Neural crest cell (in vitro differentiated cells): ENCODE results near the gene SH2D4B. TPM values are rescaled to one million over a fixed set of nuclear protein-coding genes. Genes with fewer than 3 reads are reported as not detected.

ENCODE experiments used
- DNase-seq: peaks from one replicate; pipeline ENCODE4 v3.0.0; 2021; ENCODE audit warnings: low read depth, mixed read lengths, low spot score
- H3K27ac Mint-ChIP-seq: one replicate; pipeline ENCODE4 v1.8.0; 2021; ENCODE audit warnings: mild to moderate bottlenecking, mixed read lengths; ENCODE audit not compliant: unreplicated experiment
- H3K27me3 Mint-ChIP-seq: 2 replicates; pipeline ENCODE4 v1.8.0; 2021; ENCODE audit warnings: low read depth, mild to moderate bottlenecking, mixed read lengths
- H3K36me3 Mint-ChIP-seq: 2 replicates; pipeline ENCODE4 v1.8.0; 2021; ENCODE audit warnings: low read depth, mild to moderate bottlenecking, mixed read lengths
- H3K4me1 Mint-ChIP-seq: 2 replicates; pipeline ENCODE4 v1.8.0; 2021; ENCODE audit warnings: mixed read lengths
- H3K4me3 Mint-ChIP-seq: one replicate; pipeline ENCODE4 v1.8.0; 2021; ENCODE audit warnings: mild to moderate bottlenecking, mixed read lengths
- H3K9me3 Mint-ChIP-seq: 2 replicates; pipeline ENCODE4 v1.8.0; 2021; ENCODE audit warnings: mixed read lengths
- long read RNA-seq: library from polyadenylated mRNA; unstranded; transcript quantifications from one replicate; pipeline ENCODE4 v2.0.0, GENCODE V29; 2020
- total RNA-seq: library from RNA; stranded (reverse); gene quantifications from 2 replicates; pipeline ENCODE4 v1.2.1, GENCODE V29; 2021
- TF ChIP-seq, protein P1 (sequence below): fragments of 200-600 bp; sonication (generic); conservative IDR thresholded peaks from 2 replicates; pipeline ENCODE4 v1.5.0; 2021; ENCODE audit warnings: antibody characterized with exemption, mild to moderate bottlenecking

Gene SH2D4B
- 0.09 and 0.16 TPM in 2 replicates for total RNA-seq
- long read RNA-seq = 0 reads

DNA sequence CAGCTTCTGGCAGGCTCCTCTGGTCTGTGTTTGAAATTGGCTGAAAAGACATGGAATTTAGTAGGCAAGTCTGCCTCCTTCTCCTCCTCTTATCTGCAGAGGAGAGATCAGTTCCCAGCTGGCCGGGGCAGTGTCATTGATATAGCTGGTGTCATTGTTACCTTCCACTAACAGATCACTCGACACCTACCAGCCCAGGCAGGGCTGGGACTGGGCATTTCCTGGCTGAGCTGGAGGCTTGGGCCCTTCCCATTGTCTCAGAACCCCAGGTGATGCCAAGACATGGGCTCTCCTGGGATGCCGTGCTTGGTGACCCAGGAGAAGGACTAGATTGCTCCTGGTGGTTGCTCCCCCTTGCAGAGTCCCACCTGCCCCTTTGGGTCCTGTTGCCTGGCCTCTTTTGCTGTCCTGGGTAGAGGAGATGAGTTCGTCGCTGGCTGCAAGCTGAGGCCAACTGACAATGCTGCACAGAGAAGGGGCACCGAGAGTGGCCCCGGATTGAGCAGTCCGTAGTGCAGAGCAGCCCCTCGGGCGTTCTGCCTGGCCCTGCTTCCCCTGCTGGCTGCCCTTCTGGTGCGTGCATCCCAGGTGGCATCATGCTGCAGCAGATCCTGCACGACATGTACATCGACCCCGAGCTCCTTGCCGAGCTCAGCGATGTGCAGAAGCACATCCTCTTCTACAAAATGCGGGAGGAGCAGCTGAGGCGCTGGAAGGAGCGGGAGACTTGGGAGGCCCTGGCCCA lies at the start of gene SH2D4B:
Gene SH2D4B, plus strand, starts transcription at position 167 of the 745 bp plus-strand sequence. Its CDS starts 430 bp downstream, at position 597.
- H3K27me3 Mint-ChIP-seq = no peaks in the 10 kb centered on the region
- peaks cover 11% of the 10 kb centered on the region for H3K36me3 Mint-ChIP-seq
- no peaks in the 10 kb centered on the region for H3K4me1 Mint-ChIP-seq
- DNase-seq = no peak
- H3K9me3 Mint-ChIP-seq = no peaks in the 10 kb centered on the region
- H3K4me3 Mint-ChIP-seq = no peak within 1 kb of the TSS
- H3K27ac Mint-ChIP-seq = no peak within 1 kb of the TSS
- TF ChIP-seq, protein P1, sequence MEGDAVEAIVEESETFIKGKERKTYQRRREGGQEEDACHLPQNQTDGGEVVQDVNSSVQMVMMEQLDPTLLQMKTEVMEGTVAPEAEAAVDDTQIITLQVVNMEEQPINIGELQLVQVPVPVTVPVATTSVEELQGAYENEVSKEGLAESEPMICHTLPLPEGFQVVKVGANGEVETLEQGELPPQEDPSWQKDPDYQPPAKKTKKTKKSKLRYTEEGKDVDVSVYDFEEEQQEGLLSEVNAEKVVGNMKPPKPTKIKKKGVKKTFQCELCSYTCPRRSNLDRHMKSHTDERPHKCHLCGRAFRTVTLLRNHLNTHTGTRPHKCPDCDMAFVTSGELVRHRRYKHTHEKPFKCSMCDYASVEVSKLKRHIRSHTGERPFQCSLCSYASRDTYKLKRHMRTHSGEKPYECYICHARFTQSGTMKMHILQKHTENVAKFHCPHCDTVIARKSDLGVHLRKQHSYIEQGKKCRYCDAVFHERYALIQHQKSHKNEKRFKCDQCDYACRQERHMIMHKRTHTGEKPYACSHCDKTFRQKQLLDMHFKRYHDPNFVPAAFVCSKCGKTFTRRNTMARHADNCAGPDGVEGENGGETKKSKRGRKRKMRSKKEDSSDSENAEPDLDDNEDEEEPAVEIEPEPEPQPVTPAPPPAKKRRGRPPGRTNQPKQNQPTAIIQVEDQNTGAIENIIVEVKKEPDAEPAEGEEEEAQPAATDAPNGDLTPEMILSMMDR = no peak

DNA sequence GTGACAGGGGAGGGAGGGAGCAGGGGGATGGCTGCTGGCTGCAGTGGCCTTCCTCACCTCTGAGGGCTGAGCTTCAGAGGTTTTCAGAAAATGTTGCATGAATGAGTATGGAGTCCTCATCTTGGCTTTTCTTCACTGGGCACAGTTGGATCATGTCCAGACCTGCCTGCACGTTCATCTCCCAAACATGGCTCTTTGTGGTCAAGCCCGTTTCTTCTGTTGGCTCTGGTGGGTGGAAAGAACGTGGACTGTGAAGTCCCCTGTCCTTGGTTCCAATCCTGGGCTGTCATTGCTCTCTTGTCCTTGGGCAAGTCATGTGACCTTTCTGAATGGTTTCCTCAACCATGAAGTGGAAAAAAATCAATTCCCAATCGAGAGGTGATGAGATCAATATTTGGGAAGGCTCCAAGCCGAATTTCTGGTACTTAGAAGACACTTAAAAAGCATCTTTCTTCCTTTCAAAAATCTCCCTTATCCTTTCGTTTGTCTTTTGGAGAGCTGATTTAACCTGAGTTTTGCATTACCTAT lies 49.1 kb upstream of the SH2D4B start:
- Mint-ChIP-seq H3K9me3 (no peaks in the 10 kb centered on the region), H3K4me3 (no peak overlapping the region), H3K4me1 (peaks cover 60% of the 10 kb centered on the region), H3K36me3 (peaks cover 30% of the 10 kb centered on the region), H3K27me3 (no peaks in the 10 kb centered on the region), H3K27ac (peak overlapping the region; percentile 22)
- TF ChIP-seq, protein P1 = no peak
- no peak for DNase-seq

DNA sequence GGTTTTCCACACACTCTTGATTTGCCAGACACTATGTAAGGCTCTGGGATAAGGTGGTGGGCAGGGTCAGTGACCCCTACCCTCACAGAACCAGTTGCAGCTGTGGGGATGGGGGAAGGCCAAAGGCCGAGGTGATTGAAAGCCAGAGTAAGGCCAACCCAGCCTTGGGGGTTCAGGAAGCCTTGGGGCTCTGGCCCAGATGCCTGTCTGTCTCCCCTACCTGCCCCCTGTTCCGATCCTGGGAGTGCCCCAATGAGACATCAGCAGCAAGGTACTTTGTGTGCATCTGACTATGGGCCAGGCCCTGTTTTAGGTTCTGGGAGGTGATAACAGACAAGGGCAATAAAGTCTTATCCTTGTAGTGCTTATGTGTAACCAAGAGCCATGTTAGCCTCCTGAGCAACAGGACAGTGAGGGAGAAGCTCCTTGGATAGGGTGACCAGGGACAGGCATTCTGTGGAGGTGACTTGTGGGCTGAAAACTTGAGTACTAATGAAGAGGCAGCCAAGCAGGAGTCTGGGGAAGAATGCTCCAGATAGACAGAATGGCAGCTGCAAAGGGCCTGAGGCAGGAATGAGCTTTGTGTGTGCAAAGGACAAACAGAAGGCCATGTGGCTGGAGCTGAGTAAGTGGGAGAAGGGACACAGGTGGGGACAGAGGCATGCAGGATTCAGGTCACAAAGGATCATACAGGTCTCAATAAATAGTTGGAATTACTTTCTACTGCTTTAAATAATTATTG lies 48.2 kb upstream of the SH2D4B start:
- DNase-seq = no peak
- Mint-ChIP-seq H3K9me3 (no peaks in the 10 kb centered on the region), H3K4me1 (peaks cover 64% of the 10 kb centered on the region), H3K27me3 (no peaks in the 10 kb centered on the region), H3K4me3 (no peak overlapping the region), H3K27ac (no peak overlapping the region), H3K36me3 (peaks cover 32% of the 10 kb centered on the region)
- TF ChIP-seq, protein P1 = no peak

DNA sequence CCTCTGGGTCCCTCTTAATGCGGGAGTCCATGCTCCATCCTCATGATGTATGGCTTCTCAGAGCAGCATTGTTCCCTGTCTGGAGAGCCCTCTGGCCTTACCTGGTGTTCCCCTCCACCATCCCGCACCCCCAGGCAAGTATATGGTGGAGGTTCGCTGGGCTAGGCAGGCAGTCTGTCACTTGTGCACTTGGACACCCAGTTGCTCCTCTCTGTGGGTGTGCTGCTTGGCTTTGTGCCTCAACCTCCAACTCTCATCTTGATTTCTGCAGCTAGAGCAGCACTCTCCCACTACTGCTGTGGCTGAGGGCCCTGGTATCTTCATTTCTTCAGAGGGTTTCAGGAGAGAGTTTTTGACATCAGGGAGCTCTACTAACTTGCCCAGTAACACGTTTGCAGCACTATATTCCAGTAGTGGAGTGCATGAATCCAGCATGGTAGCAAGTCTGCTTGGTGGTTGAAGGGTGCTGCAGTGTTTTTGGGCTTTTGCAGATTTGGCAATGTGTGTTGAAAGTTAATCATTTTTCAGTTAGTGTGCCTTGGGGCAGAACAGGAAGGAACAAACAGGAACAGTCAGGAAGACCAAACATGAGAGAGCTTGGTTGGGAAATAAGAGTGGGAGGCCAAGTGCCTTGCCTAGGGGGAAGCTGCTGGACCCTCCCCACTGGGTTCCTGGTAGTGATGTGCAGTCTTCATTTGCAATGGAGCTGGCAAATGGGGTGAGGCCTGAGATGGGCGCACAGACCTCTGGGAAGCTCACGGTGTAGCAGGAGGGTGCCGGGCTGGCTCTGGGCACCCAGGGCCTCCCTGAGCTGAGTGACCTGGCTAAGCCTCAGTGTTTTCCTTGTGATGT lies 46.2 kb upstream of the SH2D4B start:
- H3K9me3 Mint-ChIP-seq = no peaks in the 10 kb centered on the region
- H3K27ac Mint-ChIP-seq = no peak overlapping the region
- H3K4me3 Mint-ChIP-seq = no peak overlapping the region
- TF ChIP-seq, protein P1 = no peak
- peaks cover 49% of the 10 kb centered on the region for H3K4me1 Mint-ChIP-seq
- DNase-seq = no peak
- peaks cover 41% of the 10 kb centered on the region for H3K36me3 Mint-ChIP-seq
- H3K27me3 Mint-ChIP-seq = no peaks in the 10 kb centered on the region
